HepG2 (cell line): Measurements from ENCODE around the gene ZMPSTE24. TPM values are rescaled to one million over a fixed set of nuclear protein-coding genes. Genes with fewer than 3 reads are reported as not detected.

Experiments used
- ATF7-NPFF ChIP-seq: sonication (generic); formaldehyde crosslinking; IDR thresholded peaks from 2 replicates; pipeline ENCODE4 v1.8.1; 2023; ENCODE audit warnings: mild to moderate bottlenecking, low read depth, missing genetic modification reagents, moderate library complexity
- BRCA1 ChIP-seq: sonication (generic); formaldehyde crosslinking; IDR thresholded peaks from 2 replicates; pipeline ENCODE4 v1.4.0; 2020; ENCODE audit warnings: missing genetic modification reagents
- CHD2 ChIP-seq: IDR thresholded peaks from 2 replicates; pipeline ENCODE4 v1.6.1; 2011; ENCODE audit warnings: low read depth, low read length, improper control_type of control experiment
- DNMT3B ChIP-seq: conservative IDR thresholded peaks from 2 replicates; pipeline ENCODE4 v1.6.1; 2016; ENCODE audit warnings: missing biosample characterization, control low read depth
- KAT8 ChIP-seq: IDR thresholded peaks from 2 replicates; pipeline ENCODE4 v1.6.1; 2016; ENCODE audit warnings: missing genetic modification reagents, missing compliant biosample characterization
- KMT2B ChIP-seq: IDR thresholded peaks from 2 replicates; pipeline ENCODE4 v1.6.1; 2016; ENCODE audit warnings: missing genetic modification reagents, missing compliant biosample characterization
- MAZ ChIP-seq, 2 experiments: sonication (generic) in 1 of 2; formaldehyde crosslinking in 1 of 2; IDR thresholded peaks; 2 replicates each; pipeline versions ENCODE4 v1.5.0 to v1.6.1; 2012 to 2020; ENCODE audit warnings: low read depth in 2 of 2, mild to moderate bottlenecking in 2 of 2, borderline replicate concordance in 1 of 2, improper control_type of control experiment in 1 of 2, low read length in 1 of 2, missing genetic modification reagents in 1 of 2, moderate library complexity in 1 of 2
- MED8 ChIP-seq: sonication (generic); formaldehyde crosslinking; IDR thresholded peaks from 2 replicates; pipeline ENCODE4 v1.8.1; 2023; ENCODE audit warnings: mild to moderate bottlenecking, missing genetic modification reagents; ENCODE audit not compliant: insufficient replicate concordance
- MXI1 ChIP-seq: IDR thresholded peaks from 3 replicates; pipeline ENCODE4 v1.6.1; 2012; ENCODE audit warnings: low read depth, low read length, inconsistent platforms, borderline replicate concordance
- PHF8 ChIP-seq: sonication (generic); formaldehyde crosslinking; IDR thresholded peaks from 2 replicates; pipeline ENCODE4 v1.5.0; 2020; ENCODE audit warnings: missing genetic modification reagents
- RBAK ChIP-seq: sonication (generic); formaldehyde crosslinking; IDR thresholded peaks from 2 replicates; pipeline ENCODE4 v1.5.1; 2020; ENCODE audit warnings: mild to moderate bottlenecking, missing genetic modification reagents
- RBFOX2 ChIP-seq: fragments of 200-400 bp; formaldehyde crosslinking; IDR thresholded peaks from 2 replicates; pipeline ENCODE4 v1.6.1; 2017; ENCODE audit warnings: low read depth, mild to moderate bottlenecking, low read length
- RCOR2 ChIP-seq: IDR thresholded peaks from 2 replicates; pipeline ENCODE4 v1.6.1; 2016; ENCODE audit warnings: missing biosample characterization, missing genetic modification reagents
- TRAFD1 ChIP-seq: sonication (generic); formaldehyde crosslinking; IDR thresholded peaks from 2 replicates; pipeline ENCODE4 v1.5.1; 2020; ENCODE audit warnings: missing genetic modification reagents, mild to moderate bottlenecking, borderline replicate concordance
- TSC22D2 ChIP-seq: sonication (generic); formaldehyde crosslinking; IDR thresholded peaks from 2 replicates; pipeline ENCODE4 v1.5.1; 2020; ENCODE audit warnings: missing genetic modification reagents, mild to moderate bottlenecking, borderline replicate concordance
- ZNF143 ChIP-seq: sonication (generic); formaldehyde crosslinking; IDR thresholded peaks from 2 replicates; pipeline ENCODE4 v1.4.0; 2020; ENCODE audit warnings: missing genetic modification reagents
- ZNF639 ChIP-seq: conservative IDR thresholded peaks from 2 replicates; pipeline ENCODE4 v1.6.1; 2018; ENCODE audit warnings: missing genetic modification reagents
- ZNF777 ChIP-seq: sonication (generic); formaldehyde crosslinking; IDR thresholded peaks from 2 replicates; pipeline ENCODE4 v1.4.0; 2020; ENCODE audit warnings: missing genetic modification reagents
- ZSCAN31 ChIP-seq: sonication (generic); formaldehyde crosslinking; IDR thresholded peaks from 2 replicates; pipeline ENCODE4 v1.5.0; 2020; ENCODE audit warnings: low read depth, mild to moderate bottlenecking, missing genetic modification reagents
- ZZZ3 ChIP-seq: sonication (generic); formaldehyde crosslinking; IDR thresholded peaks from 2 replicates; pipeline ENCODE4 v1.4.0; 2020; ENCODE audit warnings: missing genetic modification reagents, mild to moderate bottlenecking, borderline replicate concordance
- polyA plus RNA-seq, 8 experiments: library from polyadenylated mRNA; depleted of rRNA in 3 of 8; stranded (reverse) in 7 of 8; unstranded in 1 of 8; fragments of >200 nt; fragmentation: Illumina TruSeq in 4 of 8; extraction: Trizol in 4 of 8; gene quantifications; 2 replicates each; pipeline versions ENCODE4 v1.2.1 to v1.2.3, GENCODE V29; 2011 to 2016; ENCODE audit warnings: low read depth in 4 of 8, missing spikeins in 1 of 8, mixed read lengths in 1 of 8; ENCODE audit not compliant: insufficient read depth in 1 of 8
- total RNA-seq, 5 experiments: library from RNA; depleted of rRNA; stranded (reverse); fragments of >200 nt; fragmentation: Illumina TruSeq; extraction: Trizol; gene quantifications; 2 replicates each; pipeline ENCODE4 v1.2.3, GENCODE V29; 2016; ENCODE audit warnings: low read depth in 1 of 5
- TF ChIP-seq, protein P1 (sequence below): IDR thresholded peaks from 2 replicates; pipeline ENCODE4 v1.6.1; 2018; ENCODE audit warnings: missing genetic modification reagents, mild to moderate bottlenecking, missing compliant biosample characterization
- TF ChIP-seq, protein P2 (sequence below): IDR thresholded peaks from 2 replicates; pipeline ENCODE4 v1.6.1; 2016; ENCODE audit warnings: missing compliant biosample characterization, missing genetic modification reagents, borderline replicate concordance
- TF ChIP-seq, protein P3 (sequence below): sonication (generic); formaldehyde crosslinking; conservative IDR thresholded peaks from 2 replicates; pipeline ENCODE4 v1.4.0; 2020; ENCODE audit warnings: missing genetic modification reagents

Gene ZMPSTE24
- total and polyA plus RNA-seq, 2 of the 13 experiments (the other 11 are each of a cell fraction or from before 2014, with no cell fraction given) = 13.6 to 60.2 TPM

- no peak for TF ChIP-seq TRAFD1 (CRISPR knock-in tag)
- TF ChIP-seq KMT2B (CRISPR knock-in tag) = peak; percentile 44; the same call in 1 of the 2 replicates
- TF ChIP-seq RCOR2 (CRISPR knock-in tag) = peak; percentile 41; the same call in 1 of the 2 replicates
- no peak; the same call in 1 of the 2 replicates for TF ChIP-seq BRCA1 (CRISPR knock-in tag)
- no peak for TF ChIP-seq DNMT3B (CRISPR knock-in tag)
- peak; percentile 37; the same call in 1 of the 2 replicates for TF ChIP-seq CHD2
- TF ChIP-seq MXI1 = peak; percentile 53; the same call in 1 of the 3 replicates
- TF ChIP-seq, protein P1, sequence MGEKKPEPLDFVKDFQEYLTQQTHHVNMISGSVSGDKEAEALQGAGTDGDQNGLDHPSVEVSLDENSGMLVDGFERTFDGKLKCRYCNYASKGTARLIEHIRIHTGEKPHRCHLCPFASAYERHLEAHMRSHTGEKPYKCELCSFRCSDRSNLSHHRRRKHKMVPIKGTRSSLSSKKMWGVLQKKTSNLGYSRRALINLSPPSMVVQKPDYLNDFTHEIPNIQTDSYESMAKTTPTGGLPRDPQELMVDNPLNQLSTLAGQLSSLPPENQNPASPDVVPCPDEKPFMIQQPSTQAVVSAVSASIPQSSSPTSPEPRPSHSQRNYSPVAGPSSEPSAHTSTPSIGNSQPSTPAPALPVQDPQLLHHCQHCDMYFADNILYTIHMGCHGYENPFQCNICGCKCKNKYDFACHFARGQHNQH (CRISPR knock-in tag) = 0 out of 2 replicates have a peak, but pooled peaks have one; percentile 55
- TF ChIP-seq, protein P2, sequence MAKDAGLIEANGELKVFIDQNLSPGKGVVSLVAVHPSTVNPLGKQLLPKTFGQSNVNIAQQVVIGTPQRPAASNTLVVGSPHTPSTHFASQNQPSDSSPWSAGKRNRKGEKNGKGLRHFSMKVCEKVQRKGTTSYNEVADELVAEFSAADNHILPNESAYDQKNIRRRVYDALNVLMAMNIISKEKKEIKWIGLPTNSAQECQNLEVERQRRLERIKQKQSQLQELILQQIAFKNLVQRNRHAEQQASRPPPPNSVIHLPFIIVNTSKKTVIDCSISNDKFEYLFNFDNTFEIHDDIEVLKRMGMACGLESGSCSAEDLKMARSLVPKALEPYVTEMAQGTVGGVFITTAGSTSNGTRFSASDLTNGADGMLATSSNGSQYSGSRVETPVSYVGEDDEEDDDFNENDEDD (CRISPR knock-in tag) = peak; percentile 74; the same call in 1 of the 2 replicates
- TF ChIP-seq ZSCAN31 (CRISPR knock-in tag) = peak; percentile 61
- peak; percentile 69 for TF ChIP-seq PHF8 (CRISPR knock-in tag)
- peak; percentile 45; the same call in 1 of the 2 replicates for TF ChIP-seq MAZ (IDR thresholded peaks at IDR 0.05; ENCODE audit: borderline replicate concordance, low read depth, low read length)
- peak; percentile 68 for TF ChIP-seq MAZ (CRISPR knock-in tag; IDR thresholded peaks at IDR 0.05; ENCODE audit: low read depth)
- peak; percentile 76 for TF ChIP-seq RBFOX2
- TF ChIP-seq TSC22D2 (CRISPR knock-in tag) = no peak
- TF ChIP-seq MED8 (CRISPR knock-in tag) = no peak
- no peak for TF ChIP-seq RBAK (CRISPR knock-in tag)
- TF ChIP-seq, protein P3, sequence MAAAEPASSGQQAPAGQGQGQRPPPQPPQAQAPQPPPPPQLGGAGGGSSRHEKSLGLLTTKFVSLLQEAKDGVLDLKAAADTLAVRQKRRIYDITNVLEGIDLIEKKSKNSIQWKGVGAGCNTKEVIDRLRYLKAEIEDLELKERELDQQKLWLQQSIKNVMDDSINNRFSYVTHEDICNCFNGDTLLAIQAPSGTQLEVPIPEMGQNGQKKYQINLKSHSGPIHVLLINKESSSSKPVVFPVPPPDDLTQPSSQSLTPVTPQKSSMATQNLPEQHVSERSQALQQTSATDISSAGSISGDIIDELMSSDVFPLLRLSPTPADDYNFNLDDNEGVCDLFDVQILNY = no peak
- peak; percentile 97 for TF ChIP-seq ZNF777 (CRISPR knock-in tag)
- peak; percentile 68 for TF ChIP-seq KAT8 (CRISPR knock-in tag)
- TF ChIP-seq ZNF143 = peak; percentile 34; the same call in 1 of the 2 replicates
- no peak; the same call in 1 of the 2 replicates for TF ChIP-seq ATF7-NPFF (CRISPR knock-in tag)
- no peak for TF ChIP-seq ZZZ3 (CRISPR knock-in tag)
- TF ChIP-seq ZNF639 (CRISPR knock-in tag) = peak; percentile 28; the same call in 1 of the 2 replicates
Observed at GRCh38 chr1:40315239-40315794, 57.3 kb downstream of the ZMPSTE24 start (continued).
